ENCODE data around the gene THYN1. TPM values are rescaled to one million over a fixed set of nuclear protein-coding genes. Genes with fewer than 3 reads are reported as not detected.

THYN1 gene
- total RNA-seq, 1 experiment from 2014 or later: 34.7 TPM

DNA sequence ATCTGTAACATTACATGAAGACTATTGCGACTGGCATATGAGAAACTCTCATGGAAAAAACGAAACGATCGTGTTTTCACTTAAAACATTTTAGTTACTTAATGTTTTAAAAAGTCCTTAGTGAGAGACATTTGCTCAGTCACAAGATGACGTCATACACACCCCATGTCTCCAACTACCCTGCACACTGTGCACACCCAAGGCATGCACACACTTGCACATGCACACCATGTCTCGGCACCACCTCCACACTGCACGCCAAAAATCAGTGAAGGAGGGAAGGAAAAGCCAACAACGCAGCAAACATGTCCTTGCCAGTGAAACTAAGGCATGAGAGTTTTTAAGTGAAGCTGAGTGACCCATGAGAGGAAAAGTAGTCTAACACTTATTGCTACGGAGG lies 47.4 kb downstream of the THYN1 start:
- no peaks in the 10 kb centered on the region for H3K4me1 ChIP-seq (replicated peaks)
- no peak overlapping the region for H3K27ac ChIP-seq
- no peaks in the 10 kb centered on the region for H3K9me3 ChIP-seq (replicated peaks)
- no peak for DNase-seq (ENCODE audit: low read depth in 1 of 2, low spot score in 2 of 2)
- no peaks in the 10 kb centered on the region for H3K27me3 ChIP-seq (replicated peaks)
- H3K36me3 ChIP-seq: peaks cover 19% of the 10 kb centered on the region
- no peak overlapping the region for H3K4me3 ChIP-seq

DNA sequence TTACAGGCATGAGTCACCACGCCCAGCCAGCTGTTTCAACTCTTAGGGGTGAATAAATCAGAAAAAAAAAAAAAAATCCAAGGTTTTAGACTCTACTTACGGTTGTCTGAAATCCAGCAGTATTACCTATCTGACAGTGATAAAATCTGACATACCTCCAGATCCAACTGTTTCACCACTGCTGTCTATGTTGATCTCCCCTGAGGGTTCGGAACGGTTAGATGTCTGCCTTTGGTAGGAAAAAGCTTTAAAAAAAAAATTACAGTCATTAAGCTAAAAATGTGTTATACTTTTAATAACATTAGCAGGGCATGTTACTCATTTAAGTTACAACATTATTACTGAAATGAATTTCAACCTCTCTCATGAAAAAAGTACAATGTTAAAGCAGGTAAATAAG lies 50.5 kb downstream of the THYN1 start:
- no peak for DNase-seq (ENCODE audit: low read depth in 1 of 2, low spot score in 2 of 2)
- no peaks in the 10 kb centered on the region for H3K4me1 ChIP-seq (replicated peaks)
- H3K27me3 ChIP-seq (replicated peaks): no peaks in the 10 kb centered on the region
- H3K27ac ChIP-seq: no peak overlapping the region
- no peaks in the 10 kb centered on the region for H3K9me3 ChIP-seq (replicated peaks)
- no peak overlapping the region for H3K4me3 ChIP-seq
- peaks cover 12% of the 10 kb centered on the region for H3K36me3 ChIP-seq

DNA sequence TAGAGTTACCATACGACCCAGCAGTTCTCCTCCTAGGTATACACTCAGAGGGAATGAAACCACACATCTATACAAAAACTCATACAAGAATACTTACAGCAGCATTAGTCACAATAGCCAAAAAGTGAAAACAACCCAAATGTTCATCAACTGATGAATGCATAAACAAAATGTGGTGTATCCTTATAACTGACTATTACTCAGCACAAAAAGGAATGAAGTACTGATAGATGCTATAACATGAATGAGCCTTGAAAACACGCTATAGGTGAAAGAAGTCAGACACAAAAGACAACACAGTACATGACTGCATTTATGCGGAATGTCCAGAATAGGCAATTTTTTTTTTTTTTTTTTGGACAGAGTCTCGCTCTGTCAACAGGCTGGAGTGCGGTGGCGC lies 52.5 kb downstream of the THYN1 start:
- Histone ChIP-seq H3K4me3 (no peak overlapping the region), H3K36me3 (peaks cover 10% of the 10 kb centered on the region), H3K9me3 (replicated peaks) (no peaks in the 10 kb centered on the region), H3K4me1 (replicated peaks) (no peaks in the 10 kb centered on the region), H3K27me3 (replicated peaks) (no peaks in the 10 kb centered on the region), H3K27ac (no peak overlapping the region)
- no peak for DNase-seq (ENCODE audit: low read depth in 1 of 2, low spot score in 2 of 2)

DNA sequence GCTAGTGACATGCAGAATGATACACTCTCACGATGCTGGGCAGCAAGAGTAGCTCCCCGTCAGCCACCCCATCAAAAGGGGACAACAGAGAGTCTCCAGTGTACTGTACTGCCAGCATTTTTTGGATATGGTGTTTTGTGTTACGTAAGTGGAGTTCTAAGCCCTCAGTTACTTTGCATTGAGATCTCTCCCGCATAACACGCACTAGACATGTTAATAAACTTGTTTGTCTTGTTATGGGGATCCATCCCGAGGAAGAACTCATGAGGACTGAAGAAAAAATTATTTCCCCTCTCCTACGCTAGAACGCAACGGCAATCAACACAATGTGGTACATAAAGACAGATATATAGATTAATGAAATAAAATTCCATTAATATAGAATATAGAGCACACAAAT lies 53.6 kb downstream of the THYN1 start:
- Histone ChIP-seq H3K27ac (no peak overlapping the region), H3K9me3 (replicated peaks) (no peaks in the 10 kb centered on the region), H3K27me3 (replicated peaks) (no peaks in the 10 kb centered on the region), H3K4me1 (replicated peaks) (no peaks in the 10 kb centered on the region), H3K36me3 (peaks cover 5% of the 10 kb centered on the region), H3K4me3 (no peak overlapping the region)
- DNase-seq (ENCODE audit: low read depth in 1 of 2, low spot score in 2 of 2): no peak

Other genes with a start within 250 kb of the THYN1 start
- 1.7 and 2.4 TPM in 2 replicates for gene JAM3, start 184.3 kb downstream of the THYN1 start, total RNA-seq (2014; rRNA removed; shearing (Covaris generic))
- gene NCAPD3, start 29.4 kb downstream of the THYN1 start, total RNA-seq (2014; rRNA removed; shearing (Covaris generic)): 15.2 and 29.4 TPM in 2 replicates
- gene VPS26B, start 28.7 kb downstream of the THYN1 start, total RNA-seq (2014; rRNA removed; shearing (Covaris generic)): 15.7 and 17.8 TPM in 2 replicates
- gene ACAD8, start 216 bp upstream of the THYN1 start, total RNA-seq (2014; rRNA removed; shearing (Covaris generic)): 7.9 and 11.3 TPM in 2 replicates
- not detected in 2 replicates for gene GLB1L3, start 23.0 kb upstream of the THYN1 start, total RNA-seq (2014; rRNA removed; shearing (Covaris generic))
- not detected in 2 replicates for gene GLB1L2, start 78.6 kb upstream of the THYN1 start, total RNA-seq (2014; rRNA removed; shearing (Covaris generic))
- gene B3GAT1, start 158.9 kb upstream of the THYN1 start, total RNA-seq (2014; rRNA removed; shearing (Covaris generic)): not detected in 2 replicates

All from SJSA1 (cell line).